Stimulated activated CD4-positive, alpha-beta T cell treated with anti-CD3 and anti-CD28 coated beads, Interleukin-1b, Interleukin-23, amount 100 ng/mL, for 24 hours (primary cell): Measurements from ENCODE around the gene TMEM125.

ENCODE experiments used
- DNase-seq, 4 experiments: peaks; one replicate each; pipeline ENCODE4 v3.0.0-alpha.2; 2020; ENCODE audit warnings: low read depth in 4 of 4, low spot score in 1 of 4

The TMEM125 gene

DNA sequence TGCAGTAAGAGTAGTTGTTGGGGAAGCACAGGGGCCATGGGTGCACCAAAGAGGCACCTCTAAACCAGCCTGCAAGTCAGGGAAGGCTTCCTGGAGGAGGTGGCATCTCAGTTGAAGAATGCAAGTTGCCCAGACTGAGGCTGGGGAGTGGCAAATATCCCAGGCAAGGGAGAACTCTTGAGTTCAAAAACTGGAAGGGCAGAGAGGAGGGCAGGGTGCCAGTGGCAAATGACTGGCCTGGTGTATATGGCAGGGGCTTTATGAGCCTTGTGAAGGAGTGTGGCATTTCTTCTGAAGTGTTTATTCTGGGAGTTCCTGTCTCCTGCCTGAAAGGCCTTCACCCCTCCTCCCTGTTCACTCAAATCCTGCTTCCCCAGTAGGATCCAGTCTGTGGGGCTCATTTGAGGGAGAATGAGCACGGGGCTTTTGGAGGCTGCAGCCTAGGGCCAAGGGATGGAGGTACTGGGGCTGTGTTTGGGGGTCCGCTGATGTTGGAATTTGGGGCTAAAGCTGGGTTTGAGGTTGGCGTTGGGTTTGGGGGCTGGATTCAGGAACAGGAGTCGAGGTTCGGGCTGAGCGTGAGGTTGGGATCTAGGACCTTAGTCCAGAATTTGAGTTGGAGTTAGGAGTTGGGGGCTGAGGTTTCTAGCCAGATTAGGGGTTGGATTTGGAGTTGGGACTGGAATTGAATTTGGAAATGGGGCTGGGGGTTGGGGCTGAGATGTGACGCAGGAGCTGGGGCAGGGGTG lies at the start of gene TMEM125:
TMEM125 (plus strand) TSS at position 357 of the 749 bp plus-strand sequence. CDS start 2,740 bp downstream, outside the sequence.
- DNase-seq, result no peak

DNA sequence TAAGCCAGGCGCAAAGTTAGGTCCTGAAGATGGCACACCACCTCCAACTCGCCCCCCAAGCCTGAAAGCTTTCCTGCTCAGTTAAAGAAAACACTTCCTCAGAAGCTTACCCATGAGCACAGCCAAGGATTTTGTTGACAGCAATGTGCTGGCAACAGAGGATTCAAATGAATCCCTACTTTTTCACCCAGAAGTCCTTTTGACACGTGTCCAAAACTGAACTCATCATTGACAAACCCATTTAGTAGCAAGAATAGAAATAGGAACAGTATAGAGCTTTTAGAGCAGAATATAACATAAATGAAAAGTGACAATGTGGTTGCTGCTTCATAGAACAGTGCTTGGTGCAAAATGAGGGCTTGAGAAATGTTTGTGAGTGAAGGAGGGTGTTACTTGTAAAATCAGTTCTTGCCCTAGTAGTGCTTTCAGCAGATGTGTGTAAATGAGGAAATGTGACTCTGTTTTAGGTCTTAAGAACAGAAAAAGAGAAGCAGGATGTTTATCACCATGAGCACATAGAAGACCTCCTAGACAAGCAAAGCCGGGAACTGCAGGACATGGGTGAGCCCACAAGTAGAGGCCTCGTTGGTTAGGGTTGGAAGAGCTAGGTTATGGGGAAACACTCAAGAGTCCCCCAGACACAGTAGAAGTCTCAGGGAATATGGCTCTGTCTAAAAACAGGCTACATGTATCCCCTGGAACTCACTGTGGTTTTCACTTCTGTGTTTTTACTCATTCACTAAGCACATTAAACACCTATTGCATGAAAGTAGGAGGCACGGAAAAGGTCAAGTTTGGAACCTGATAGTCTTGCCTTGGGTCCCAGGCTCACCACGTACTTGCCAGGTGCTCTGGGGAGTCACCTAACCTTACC lies 48.6 kb upstream of the TMEM125 start:
- DNase-seq, result no peak

DNA sequence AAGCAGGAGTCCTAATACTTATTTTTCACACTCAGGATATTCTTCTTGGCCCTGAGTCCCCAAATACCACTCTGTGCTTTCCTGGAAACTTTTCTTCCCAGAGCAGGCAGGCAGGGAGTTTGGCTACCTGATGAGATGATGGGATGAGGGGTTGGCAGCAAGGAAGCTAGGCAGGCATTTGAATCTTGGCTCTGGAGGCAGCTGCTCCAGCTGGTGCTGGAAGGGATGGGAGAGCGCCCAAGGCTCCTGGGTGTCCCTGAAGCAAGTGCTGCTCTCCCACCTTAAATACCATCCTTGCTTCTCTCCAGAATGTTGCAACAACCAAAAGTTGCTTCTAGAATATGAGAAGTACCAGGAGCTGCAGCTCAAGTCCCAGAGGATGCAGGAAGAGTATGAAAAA lies 48.0 kb upstream of the TMEM125 start:
- DNase-seq, result no peak

DNA sequence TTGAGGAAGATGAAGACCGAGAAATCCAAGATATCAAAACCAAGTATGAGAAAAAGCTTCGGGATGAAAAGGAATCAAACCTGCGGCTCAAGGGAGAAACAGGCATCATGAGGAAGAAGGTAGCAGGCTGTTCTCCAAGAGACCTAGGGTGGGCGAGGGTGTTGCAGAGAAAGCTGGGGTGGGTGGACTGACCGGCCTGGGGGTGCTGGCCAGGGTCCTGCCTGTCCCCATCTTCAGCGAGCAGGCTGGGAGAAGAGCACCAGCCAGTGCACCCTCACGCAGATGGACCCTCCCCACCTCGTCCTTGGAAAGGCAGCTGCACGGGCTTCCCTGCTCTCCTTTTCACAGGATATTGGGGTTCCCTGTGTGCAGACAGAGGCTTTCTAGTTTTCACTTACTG lies 46.9 kb upstream of the TMEM125 start:
- DNase-seq, result no peak

DNA sequence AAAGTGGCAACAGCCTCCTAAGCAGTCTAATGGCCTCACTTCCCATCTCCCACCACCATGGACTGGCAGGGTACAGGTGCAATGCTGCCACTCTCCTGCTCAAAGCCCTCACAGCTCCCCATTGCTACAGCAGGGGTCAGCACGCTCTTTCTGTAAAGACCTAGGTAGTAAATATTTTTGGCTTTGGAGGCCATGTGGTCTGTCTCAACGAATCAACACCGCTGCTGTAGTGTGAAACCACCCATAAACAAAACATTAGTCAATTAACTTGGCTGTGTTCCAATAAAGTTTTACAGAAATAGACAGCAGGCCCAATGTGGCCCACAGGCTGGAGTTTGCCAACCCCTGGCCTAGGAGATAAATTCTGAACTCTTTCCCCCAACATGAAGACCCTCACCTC lies 44.6 kb upstream of the TMEM125 start:
- no peak for DNase-seq

DNA sequence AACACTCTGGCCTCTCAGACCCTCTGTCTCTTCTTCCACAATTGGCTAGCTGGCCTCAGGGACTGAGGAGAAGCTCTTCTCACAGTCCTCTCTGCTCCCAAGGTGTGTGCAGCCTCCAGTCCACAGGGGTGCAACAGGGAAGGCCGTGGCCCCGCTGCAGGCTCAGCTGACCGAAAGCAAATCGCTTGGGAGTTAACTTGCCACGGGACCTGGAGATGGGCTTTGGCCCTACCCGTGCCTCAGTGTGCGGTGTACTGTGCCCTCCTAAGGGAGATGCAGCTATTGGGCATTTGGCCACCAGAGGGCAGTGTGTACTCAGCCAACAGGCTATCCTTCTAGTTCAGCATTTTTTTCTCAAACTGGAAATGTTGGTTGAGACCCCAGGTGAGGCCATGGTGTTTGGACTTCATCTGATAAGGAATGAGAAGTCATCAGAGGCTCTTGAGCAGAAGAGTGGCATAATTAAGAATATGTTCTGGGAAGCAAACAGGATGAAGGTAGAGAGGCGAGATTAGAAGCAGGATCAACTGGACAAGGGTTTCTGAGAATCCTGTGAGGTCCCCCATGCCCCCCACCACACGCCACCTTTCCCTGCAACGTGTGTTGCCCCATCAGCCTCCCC lies 42.5 kb upstream of the TMEM125 start:
- DNase-seq, result peak; percentile 76 to 93 (median 78)

DNA sequence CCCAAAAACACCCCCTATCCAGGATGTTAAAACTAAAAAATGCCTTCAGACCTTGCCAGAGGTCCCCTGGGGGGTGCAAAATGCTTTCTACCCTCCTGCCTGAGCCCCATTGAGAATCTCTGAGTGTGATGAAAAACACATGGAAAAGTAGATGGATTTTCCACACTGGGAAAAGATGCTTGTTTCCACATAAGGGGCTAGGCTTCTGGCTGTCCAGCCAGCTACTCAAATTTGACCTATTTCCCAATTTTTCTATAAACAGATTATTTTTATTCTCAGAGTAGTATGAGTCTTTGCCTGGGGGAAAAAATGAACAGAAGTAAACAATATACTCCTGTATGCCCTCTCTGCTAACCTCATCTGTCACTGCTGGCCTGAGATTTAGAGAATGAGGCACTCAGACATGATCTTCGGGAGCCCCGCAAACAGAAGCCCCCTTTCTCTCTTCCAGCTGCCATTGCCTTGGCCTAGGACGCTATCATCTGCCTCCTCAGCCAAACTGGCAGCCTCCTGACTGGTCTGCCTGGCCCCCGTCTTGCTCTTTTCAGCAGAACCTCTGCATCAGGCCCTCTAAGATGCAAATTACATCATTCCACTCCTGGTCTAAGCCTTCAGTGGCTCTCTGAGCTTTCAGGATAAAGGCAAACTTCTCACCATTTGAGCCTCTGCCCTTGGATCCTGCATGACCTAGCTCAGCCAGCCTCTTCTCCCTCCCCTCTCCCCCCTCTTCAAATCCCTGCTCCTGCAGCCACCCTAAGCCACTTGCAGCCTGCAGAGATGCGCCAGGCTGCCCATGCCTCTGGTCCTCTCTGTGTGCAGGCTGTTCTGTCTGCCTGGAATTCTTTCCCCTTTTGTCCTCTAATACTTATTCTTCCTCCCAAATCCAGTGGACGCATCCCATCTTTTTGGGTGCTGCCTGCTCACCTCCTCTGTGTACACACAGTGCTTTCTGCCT lies 39.7 kb upstream of the TMEM125 start:
- no peak for DNase-seq

DNA sequence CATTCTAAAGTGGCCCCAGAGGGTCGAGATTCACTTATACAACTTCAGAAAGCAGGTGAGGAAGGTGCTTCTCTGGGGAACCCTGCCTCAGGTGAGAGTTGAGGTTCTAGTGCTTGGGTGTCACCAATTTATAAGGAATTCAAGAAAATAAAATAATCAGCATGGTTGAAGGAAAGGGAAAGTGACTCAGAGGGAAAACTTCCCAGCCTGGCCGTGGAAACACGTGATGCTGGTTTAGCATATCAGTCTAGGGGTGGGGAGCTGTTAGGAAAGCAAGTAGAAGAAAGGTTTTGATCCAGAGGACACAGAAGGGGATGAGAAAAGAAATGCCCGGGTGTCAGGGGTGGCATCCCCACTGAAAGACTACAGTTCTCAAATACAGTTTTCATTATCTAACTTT lies 37.7 kb upstream of the TMEM125 start:
- DNase-seq, result no peak

DNA sequence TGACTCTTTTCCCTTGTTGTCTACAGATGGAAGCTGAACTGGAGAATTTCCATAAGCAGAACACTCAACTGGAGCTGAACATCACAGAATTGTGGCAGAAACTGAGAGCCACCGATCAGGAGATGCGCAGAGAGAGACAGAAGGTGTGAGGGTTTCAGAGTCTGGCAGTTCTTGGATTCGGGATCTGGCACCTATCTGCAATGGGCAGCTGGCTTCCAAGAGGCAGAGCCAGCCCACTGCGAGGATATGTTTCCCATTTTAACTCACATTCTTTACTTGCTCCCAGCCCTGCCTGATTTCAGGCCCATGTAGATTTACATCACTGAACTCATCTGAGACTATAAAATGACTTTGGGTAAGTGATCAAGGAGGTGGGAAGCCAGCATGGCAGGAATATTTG lies 37.3 kb upstream of the TMEM125 start:
- no peak for DNase-seq

DNA sequence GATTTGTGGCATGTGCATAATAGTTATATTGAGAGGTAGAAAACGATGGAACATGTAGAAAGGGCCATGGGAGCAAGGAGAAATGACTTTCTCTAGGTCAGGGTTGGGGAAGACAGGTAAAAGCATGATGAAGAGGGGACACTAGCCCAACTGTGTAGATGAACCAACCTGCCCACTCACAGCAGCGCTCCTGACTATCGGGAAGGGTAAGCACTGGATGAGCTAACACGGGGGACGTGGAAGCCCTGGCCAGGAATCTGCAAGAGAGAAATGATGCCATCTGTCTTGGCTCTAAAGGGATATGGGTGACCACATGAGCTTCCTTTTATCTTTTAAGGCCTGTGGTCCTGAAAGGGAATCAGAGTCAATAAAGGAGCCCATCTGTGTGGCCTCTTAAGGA lies 36.2 kb upstream of the TMEM125 start:
- DNase-seq, result no peak

DNA sequence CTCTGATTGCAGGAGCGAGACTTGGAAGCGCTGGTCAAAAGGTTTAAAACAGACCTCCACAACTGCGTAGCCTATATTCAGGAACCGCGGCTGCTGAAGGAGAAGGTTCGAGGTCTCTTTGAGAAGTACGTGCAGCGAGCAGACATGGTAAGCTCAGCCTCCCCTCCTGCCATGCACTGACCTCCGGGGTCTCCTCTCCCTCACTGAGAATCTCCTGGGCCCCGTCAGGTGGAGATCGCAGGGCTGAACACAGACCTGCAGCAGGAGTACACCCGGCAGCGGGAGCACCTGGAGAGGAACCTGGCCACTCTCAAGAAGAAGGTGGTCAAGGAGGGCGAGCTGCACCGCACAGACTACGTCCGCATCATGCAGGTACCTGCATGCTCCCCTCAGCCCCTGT lies 35.5 kb upstream of the TMEM125 start:
- DNase-seq, result no peak

DNA sequence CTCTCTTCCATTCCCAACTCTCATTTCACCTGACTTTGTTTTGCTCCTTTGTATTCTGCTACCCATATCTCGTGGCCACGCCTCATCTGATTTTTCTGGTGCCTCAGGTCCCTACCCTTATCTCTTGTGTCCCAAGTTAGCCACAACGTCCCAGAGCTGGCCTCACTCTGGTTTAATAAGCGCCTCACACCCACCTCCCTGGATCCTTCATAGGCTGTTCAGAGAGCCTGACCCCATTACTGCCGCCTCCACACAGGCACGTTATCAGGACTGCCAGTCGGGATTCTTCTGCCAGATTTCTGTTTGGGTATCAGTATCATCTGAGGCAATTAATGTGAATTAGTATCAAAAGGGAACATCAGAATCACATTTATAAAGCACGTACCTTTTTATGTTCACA lies 34.7 kb upstream of the TMEM125 start:
- DNase-seq, result no peak

DNA sequence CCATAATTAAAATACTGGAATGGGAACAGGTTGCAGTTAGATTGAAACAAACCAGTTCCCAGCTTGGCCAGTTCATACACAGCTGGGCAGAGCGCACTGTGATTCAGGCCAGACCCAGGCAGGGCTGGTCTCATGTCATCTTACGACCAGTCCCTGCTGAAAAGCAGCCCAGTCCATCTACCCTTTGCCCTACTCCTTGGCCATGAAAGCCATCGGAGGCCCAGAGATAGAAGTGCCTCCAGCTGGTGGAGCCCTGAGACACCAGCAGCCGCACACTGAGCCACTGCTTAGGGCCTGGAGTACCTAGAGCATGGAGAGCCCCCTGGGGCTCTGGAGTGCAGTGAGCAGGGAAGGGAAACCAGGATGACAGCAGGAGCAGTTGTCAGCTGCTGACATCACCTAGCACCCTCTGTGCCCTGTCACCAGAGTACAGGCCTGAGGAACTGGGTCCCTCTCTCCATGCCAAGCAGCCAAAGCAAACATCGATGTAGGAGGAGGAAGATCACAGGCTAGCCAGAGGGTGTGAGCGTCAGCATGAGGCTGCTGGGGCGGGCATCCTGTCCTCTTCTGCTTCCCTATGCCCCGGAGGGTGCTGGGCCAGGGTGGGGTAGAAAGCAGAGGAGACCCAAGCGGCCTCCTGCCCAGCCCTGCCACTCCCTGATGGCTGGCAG lies 34.2 kb upstream of the TMEM125 start:
- no peak for DNase-seq

DNA sequence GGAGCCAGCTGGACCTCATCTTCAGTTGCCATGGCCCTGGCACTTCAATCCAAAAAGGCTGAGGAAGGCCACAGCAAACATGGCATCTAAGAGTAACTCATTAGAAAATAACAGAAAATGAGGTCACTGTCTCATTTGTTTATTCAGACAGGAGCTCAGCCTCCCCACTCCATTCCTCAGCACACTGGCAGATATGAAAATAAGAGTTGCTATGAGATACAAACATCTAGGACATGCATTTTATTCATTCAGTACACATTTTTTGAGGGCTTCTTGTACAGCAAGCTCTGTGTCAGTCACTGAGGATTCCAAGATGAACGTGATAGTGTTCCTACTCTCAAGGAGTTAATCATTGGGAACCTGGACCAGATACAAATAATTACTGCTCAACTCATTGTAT lies 32.7 kb upstream of the TMEM125 start:
- DNase-seq, result no peak

DNA sequence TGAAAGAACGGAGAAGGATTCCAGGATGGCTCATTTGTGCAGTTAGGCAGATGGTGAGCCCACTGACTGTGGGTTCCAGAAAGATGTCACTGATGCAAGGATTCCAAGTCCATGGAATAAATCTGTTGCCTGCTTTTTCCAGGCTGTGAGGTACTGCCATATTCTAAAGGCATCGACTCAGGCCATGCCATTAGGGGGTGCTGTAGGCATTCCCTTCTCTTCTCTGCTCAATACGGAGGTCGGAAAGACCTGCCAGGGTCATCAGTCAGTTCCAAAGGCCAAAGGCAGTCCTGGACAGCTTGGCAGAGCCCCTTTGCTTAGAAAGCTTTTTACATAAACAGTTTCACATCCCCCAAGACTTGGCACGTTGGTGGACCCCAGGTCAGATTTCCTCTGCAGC lies 31.7 kb upstream of the TMEM125 start:
- DNase-seq, result peak in 1 of 4 experiments; percentile 7

DNA sequence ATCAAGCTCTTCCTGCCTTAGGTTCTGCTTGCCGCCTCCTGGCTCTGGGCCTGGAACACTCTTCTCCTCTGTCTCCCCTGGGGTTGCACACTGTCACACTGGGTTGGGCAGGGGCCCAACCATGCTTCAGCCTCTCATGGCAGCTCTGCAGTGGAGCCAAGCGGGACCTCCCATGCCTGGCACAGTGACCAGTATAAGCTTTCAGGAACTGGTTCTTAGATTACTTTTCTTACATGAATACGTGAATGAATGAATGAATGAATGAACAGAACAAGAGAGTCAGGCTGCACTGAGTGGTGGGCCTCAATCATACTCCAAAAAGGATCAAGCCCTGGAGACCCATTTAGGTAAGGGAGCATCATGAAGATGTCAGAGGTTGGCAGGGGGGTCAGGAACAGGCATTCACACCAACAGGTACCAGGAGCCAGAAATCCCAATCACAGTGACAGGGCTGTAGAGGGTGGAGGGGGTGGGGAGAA lies 30.8 kb upstream of the TMEM125 start:
- no peak for DNase-seq

DNA sequence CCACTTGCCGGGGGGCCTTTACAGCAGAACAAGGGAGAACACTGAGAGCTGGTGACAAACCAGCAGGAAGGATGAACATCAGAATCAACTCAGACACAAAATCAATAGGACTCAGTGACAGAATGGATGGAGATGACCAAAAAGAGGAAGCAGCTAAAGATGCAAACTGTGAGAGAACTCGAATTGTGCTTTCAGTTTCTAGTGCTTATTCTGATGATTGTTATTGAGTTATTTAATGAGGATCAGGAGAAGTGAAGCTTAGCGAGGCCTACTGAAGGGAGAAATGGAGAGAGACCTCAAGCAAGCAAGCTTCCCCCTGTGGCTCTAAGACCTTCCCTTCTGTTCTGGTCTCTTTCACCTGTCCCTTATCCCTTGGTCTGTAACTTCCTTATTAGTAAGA lies 30.3 kb upstream of the TMEM125 start:
- no peak for DNase-seq

DNA sequence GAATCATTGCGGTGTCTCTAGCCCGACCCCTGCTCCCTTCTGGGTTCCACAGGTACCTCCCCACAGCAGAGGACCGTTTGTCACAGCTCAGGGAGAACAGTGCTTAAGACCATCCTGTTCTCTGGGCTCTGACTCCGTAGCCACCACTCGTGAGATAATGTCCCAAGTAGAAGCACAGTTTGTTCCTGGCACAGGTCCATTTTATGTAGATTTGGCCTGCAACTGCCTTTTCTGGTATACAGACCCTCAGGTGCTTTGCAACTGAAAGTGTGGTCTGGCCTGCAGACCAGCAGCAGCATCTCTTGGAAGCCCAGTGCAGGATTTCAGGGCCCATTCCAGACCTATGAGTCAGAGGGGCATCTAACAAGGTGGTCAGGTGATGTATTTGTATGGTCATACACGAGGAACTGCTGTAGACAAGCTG lies 28.4 kb upstream of the TMEM125 start:
- DNase-seq, result no peak

DNA sequence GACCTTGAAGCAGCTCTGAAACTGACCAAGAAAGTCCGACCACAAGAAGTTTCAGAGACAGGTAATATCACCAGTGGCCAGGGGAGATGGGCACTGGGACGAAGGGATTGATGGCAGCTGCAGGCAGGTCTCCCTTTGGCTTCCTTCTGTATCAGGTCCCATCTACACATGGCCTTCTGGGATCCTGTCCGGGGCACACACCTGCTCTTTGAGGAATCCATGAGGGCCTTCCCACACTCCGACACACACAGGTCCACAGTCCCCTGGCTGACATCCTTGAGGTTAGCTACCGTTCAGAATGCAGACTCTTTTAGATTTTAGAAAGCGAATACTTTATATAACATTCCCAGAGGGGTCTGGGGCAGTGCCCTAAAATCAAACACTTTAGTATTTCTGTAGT lies 26.5 kb upstream of the TMEM125 start:
- no peak for DNase-seq
